Nephron progenitor cell (in vitro differentiated cells): ENCODE data around the gene LRG1.

ENCODE experiments used
- DNase-seq: peaks from one replicate; pipeline ENCODE4 v3.0.0; 2021
- H3K27ac Mint-ChIP-seq: 2 replicates; pipeline ENCODE4 v1.8.0; 2021; ENCODE audit warnings: mild to moderate bottlenecking, moderate library complexity, mixed read lengths
- H3K27me3 Mint-ChIP-seq: 2 replicates; pipeline ENCODE4 v1.8.0; 2021; ENCODE audit warnings: mild to moderate bottlenecking, low read depth, mixed read lengths; ENCODE audit not compliant: poor library complexity
- H3K36me3 Mint-ChIP-seq: 2 replicates; pipeline ENCODE4 v1.8.0; 2021; ENCODE audit warnings: low read depth, mixed read lengths
- H3K4me1 Mint-ChIP-seq: 2 replicates; pipeline ENCODE4 v1.8.0; 2021; ENCODE audit warnings: mixed read lengths
- H3K4me3 Mint-ChIP-seq: 2 replicates; pipeline ENCODE4 v1.8.0; 2021; ENCODE audit warnings: mild to moderate bottlenecking, moderate library complexity, mixed read lengths
- H3K9me3 Mint-ChIP-seq: 2 replicates; pipeline ENCODE4 v1.8.0; 2021; ENCODE audit warnings: mild to moderate bottlenecking, moderate library complexity, mixed read lengths
- TF ChIP-seq, protein P1 (sequence below): fragments of 200-600 bp; sonication (generic); IDR thresholded peaks from 2 replicates; pipeline ENCODE4 v1.5.0; 2021; ENCODE audit warnings: antibody characterized with exemption

LRG1 gene

DNA sequence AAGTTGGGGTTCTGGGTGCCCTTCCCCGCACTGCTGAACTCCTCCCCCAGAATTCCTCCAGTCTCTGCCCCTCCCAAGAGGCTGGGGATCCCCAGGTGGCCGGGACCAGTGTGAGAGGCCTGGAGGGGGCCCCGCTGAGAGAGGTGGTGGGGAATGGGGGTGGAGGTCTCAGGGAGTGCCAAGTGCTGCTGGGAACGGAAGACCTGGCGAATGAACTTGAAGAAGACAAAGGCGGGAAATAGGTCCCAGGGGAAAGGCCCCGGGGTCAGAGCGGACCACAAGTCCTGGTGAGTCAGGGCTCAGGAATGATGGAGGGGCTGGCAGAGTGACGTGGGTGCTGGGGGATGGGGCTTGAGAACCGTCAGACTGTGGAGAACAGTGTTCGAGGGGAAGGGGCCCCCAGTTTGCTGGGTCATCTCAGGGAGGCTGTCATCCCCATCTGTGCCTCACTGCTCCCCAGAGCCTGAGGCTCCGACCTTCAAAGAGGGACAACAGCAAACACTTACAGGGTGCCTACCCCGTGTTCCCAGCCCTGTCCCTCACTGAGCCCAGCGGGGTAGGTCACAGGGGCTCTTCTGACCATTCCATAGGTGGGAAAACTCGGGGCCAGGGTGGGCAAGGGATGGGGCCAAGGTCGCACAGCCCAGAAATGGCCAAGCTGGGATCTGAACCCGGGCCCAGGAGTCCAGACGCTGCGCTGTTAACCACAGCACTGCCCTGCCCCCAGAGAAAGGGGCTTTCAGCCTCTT lies 35.6 kb upstream of the LRG1 start:
- peaks cover 35% of the 10 kb centered on the region for H3K27me3 Mint-ChIP-seq
- no peaks in the 10 kb centered on the region for H3K36me3 Mint-ChIP-seq
- peak; percentile 80 for DNase-seq
- no peaks in the 10 kb centered on the region for H3K9me3 Mint-ChIP-seq
- peaks cover 35% of the 10 kb centered on the region for H3K4me1 Mint-ChIP-seq
- TF ChIP-seq, protein P1, sequence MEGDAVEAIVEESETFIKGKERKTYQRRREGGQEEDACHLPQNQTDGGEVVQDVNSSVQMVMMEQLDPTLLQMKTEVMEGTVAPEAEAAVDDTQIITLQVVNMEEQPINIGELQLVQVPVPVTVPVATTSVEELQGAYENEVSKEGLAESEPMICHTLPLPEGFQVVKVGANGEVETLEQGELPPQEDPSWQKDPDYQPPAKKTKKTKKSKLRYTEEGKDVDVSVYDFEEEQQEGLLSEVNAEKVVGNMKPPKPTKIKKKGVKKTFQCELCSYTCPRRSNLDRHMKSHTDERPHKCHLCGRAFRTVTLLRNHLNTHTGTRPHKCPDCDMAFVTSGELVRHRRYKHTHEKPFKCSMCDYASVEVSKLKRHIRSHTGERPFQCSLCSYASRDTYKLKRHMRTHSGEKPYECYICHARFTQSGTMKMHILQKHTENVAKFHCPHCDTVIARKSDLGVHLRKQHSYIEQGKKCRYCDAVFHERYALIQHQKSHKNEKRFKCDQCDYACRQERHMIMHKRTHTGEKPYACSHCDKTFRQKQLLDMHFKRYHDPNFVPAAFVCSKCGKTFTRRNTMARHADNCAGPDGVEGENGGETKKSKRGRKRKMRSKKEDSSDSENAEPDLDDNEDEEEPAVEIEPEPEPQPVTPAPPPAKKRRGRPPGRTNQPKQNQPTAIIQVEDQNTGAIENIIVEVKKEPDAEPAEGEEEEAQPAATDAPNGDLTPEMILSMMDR = no peak
- H3K27ac Mint-ChIP-seq = peak overlapping the region; percentile 43
- no peak overlapping the region for H3K4me3 Mint-ChIP-seq

GRCh38 chr19:4573682-4574081 lies 33.8 kb upstream of the LRG1 start:
- Mint-ChIP-seq H3K27ac (no peak overlapping the region), H3K9me3 (no peaks in the 10 kb centered on the region), H3K4me3 (no peak overlapping the region), H3K27me3 (peaks cover 24% of the 10 kb centered on the region), H3K4me1 (peaks cover 37% of the 10 kb centered on the region), H3K36me3 (no peaks in the 10 kb centered on the region)
- no peak for DNase-seq
- TF ChIP-seq, protein P1 = no peak

DNA sequence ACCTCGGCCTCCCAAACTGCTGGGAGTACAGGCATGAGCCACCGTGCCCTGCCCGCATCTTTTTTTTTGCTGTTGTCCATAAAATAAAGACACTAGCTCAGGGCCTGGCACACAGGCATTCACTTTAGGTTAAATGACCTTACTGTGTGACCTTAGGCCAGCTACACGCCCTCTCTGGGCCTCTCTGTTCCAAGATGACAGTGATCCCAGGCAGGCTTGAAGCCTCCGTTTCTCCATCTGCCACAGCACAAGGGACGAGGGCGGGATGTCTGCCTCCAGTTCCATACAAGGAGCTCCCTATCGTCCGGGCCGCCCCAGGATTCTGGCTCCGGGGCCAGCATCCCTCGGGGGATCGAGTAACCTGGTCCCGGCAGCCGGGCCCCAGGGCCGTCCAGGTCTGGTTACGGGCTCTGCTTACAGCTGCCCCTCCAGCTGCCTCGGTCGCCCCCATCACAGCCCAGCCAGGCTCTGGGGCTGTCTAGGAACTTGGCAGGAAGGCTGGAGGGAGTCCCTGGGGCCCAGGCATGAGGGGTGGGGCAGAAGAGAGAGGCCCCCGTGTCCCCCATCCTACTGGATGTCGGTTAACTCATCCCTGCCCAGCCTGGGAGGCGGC lies 31.6 kb upstream of the LRG1 start:
- peaks cover 32% of the 10 kb centered on the region for H3K4me1 Mint-ChIP-seq
- TF ChIP-seq, protein P1 = no peak

DNA sequence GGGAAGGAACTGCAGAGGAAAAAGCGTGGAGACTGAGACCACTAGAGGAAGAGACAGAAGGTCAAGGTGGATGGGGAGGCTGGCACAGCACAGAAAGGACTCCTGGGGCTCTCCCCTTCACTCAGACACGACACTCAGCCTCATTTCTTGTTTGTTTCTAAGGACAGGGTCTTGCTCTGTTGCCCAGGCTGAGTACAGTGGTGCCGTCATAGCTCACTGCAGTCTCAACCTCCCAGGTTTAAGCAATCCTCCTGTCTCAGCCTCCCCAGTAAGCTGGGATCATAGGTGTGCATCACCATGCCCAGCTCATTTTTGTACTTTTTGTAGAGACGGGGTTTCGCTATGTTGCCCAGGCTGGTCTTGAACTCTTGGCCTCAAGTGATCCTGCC lies 31.1 kb upstream of the LRG1 start:
- Mint-ChIP-seq H3K9me3 (no peaks in the 10 kb centered on the region), H3K4me3 (no peak overlapping the region), H3K4me1 (peaks cover 27% of the 10 kb centered on the region), H3K27ac (no peak overlapping the region), H3K36me3 (no peaks in the 10 kb centered on the region), H3K27me3 (peaks cover 17% of the 10 kb centered on the region)
- no peak for DNase-seq
- TF ChIP-seq, protein P1 = no peak

More for the DNA sequence above, 31.6 kb upstream of the LRG1 start:
- H3K36me3 Mint-ChIP-seq = no peaks in the 10 kb centered on the region
- no peak for DNase-seq
- no peak overlapping the region for H3K27ac Mint-ChIP-seq
- no peak overlapping the region for H3K4me3 Mint-ChIP-seq
- H3K9me3 Mint-ChIP-seq = no peaks in the 10 kb centered on the region
- peaks cover 17% of the 10 kb centered on the region for H3K27me3 Mint-ChIP-seq

GRCh38 chr19:4570402-4570801 lies 30.6 kb upstream of the LRG1 start:
- TF ChIP-seq, protein P1 = no peak
- Mint-ChIP-seq H3K9me3 (no peaks in the 10 kb centered on the region), H3K4me3 (no peak overlapping the region), H3K4me1 (peaks cover 22% of the 10 kb centered on the region), H3K36me3 (no peaks in the 10 kb centered on the region), H3K27me3 (peaks cover 17% of the 10 kb centered on the region), H3K27ac (no peak overlapping the region)
- DNase-seq = no peak

DNA sequence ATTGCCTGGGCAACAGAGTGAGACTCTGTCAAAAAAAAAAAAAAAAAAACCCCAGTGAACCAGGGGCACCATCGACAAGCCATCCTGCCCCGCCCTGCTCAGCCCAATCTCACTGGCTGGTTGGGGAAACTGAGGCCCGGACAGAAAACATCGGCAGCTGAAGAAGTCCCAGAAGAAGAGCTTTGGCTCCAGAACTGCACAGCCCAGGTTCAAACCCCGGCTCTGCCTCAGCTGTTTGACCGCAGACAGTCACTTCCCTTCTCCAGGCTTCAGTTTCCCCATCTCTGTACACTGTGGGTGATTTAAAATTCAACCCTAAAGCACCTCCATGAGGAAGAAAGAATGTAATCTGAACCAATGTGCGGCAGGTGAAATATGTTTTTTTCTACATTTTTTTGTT lies 29.1 kb upstream of the LRG1 start:
- no peak for DNase-seq
- Mint-ChIP-seq H3K9me3 (no peaks in the 10 kb centered on the region), H3K27ac (no peak overlapping the region), H3K27me3 (peaks cover 12% of the 10 kb centered on the region), H3K4me1 (peaks cover 16% of the 10 kb centered on the region), H3K4me3 (no peak overlapping the region), H3K36me3 (no peaks in the 10 kb centered on the region)
- TF ChIP-seq, protein P1 = no peak
